Medulla oblongata (tissue), 1 donor: Measurements from ENCODE around the gene RUBCN.
"Not testable (repeated sequence)": the region's sequence is repeated elsewhere in the genome, so short reads cannot be mapped to it uniquely, and the experiment has no call there.

Experiments
- DNase-seq: peaks from one replicate; pipeline ENCODE4 v3.0.0-alpha.2; 2015; ENCODE audit errors: extremely low spot score

RUBCN gene

GRCh38 chr3:197657541-197658292 lies 79.0 kb downstream of the RUBCN start:
- DNase-seq: not testable (repeated sequence)

GRCh38 chr3:197656960-197657359 lies 79.7 kb downstream of the RUBCN start:
- not testable (repeated sequence) for DNase-seq

- not testable (repeated sequence) for DNase-seq
Observed at GRCh38 chr3:197656129-197656528, 80.6 kb downstream of the RUBCN start.

GRCh38 chr3:197654998-197655330 lies 81.7 kb downstream of the RUBCN start:
- DNase-seq: not testable (repeated sequence)

- not testable (repeated sequence) for DNase-seq
Observed at GRCh38 chr3:197654090-197654997, 82.4 kb downstream of the RUBCN start.

GRCh38 chr3:197652860-197653259 lies 83.8 kb downstream of the RUBCN start:
- not testable (repeated sequence) for DNase-seq

GRCh38 chr3:197647649-197648048 lies 89.1 kb downstream of the RUBCN start:
- not testable (repeated sequence) for DNase-seq

GRCh38 chr3:197647191-197647590 lies 89.5 kb downstream of the RUBCN start:
- not testable (repeated sequence) for DNase-seq

- not testable (repeated sequence) for DNase-seq
Observed at GRCh38 chr3:197646294-197646693, 90.4 kb downstream of the RUBCN start.

GRCh38 chr3:197637556-197637955 lies 99.1 kb downstream of the RUBCN start:
- DNase-seq: not testable (repeated sequence)

GRCh38 chr3:197631989-197632388 lies 104.7 kb downstream of the RUBCN start:
- not testable (repeated sequence) for DNase-seq

- DNase-seq: not testable (repeated sequence)
Observed at GRCh38 chr3:197630766-197631165, 105.9 kb downstream of the RUBCN start.

GRCh38 chr3:197629286-197629685 lies 107.4 kb downstream of the RUBCN start:
- not testable (repeated sequence) for DNase-seq

GRCh38 chr3:197627772-197628523 lies 108.8 kb downstream of the RUBCN start:
- DNase-seq: peak; percentile 81

GRCh38 chr3:197627158-197627771 lies 109.4 kb downstream of the RUBCN start:
- DNase-seq: not testable (repeated sequence)

GRCh38 chr3:197626404-197627157 lies 110.1 kb downstream of the RUBCN start:
- not testable (repeated sequence) for DNase-seq

GRCh38 chr3:197621478-197621877 lies 115.2 kb downstream of the RUBCN start:
- not testable (repeated sequence) for DNase-seq
